Measurements from ENCODE around the gene SVEP1.

SVEP1 gene

GRCh38 chr9:110520120-110520701, 59.3 kb downstream of the SVEP1 start:
- no peak for DNase-seq

GRCh38 chr9:110517483-110517882, 62.1 kb downstream of the SVEP1 start:
- DNase-seq = no peak

- no peak for DNase-seq
These were observed 64.6 kb downstream of the SVEP1 start for GRCh38 chr9:110514897-110515296.

- no peak for DNase-seq
These were observed 66.7 kb downstream of the SVEP1 start for GRCh38 chr9:110512817-110513216.

- no peak for DNase-seq
These were observed 69.7 kb downstream of the SVEP1 start for GRCh38 chr9:110509792-110510191.

GRCh38 chr9:110502842-110503241, 76.7 kb downstream of the SVEP1 start:
- no peak for DNase-seq

- DNase-seq = no peak
These were observed 79.9 kb downstream of the SVEP1 start for GRCh38 chr9:110499608-110500007.

- DNase-seq = no peak
These were observed 92.3 kb downstream of the SVEP1 start for GRCh38 chr9:110487196-110487595.

GRCh38 chr9:110486218-110486617, 93.3 kb downstream of the SVEP1 start:
- no peak for DNase-seq

- DNase-seq = no peak
These were observed 100.1 kb downstream of the SVEP1 start for GRCh38 chr9:110479481-110479880.

GRCh38 chr9:110476251-110476650, 103.3 kb downstream of the SVEP1 start:
- DNase-seq = no peak

- no peak for DNase-seq
These were observed 107.4 kb downstream of the SVEP1 start for GRCh38 chr9:110472111-110472510.

GRCh38 chr9:110468950-110469349, 110.6 kb downstream of the SVEP1 start:
- DNase-seq = no peak

GRCh38 chr9:110465190-110465589, 114.4 kb downstream of the SVEP1 start:
- DNase-seq = no peak

GRCh38 chr9:110464321-110464720, 115.2 kb downstream of the SVEP1 start:
- DNase-seq = no peak

- DNase-seq = no peak
These were observed 116.0 kb downstream of the SVEP1 start for GRCh38 chr9:110463499-110463898.

GRCh38 chr9:110457245-110457644, 122.3 kb downstream of the SVEP1 start:
- no peak for DNase-seq

- DNase-seq = no peak
These were observed 122.9 kb downstream of the SVEP1 start for GRCh38 chr9:110456681-110457080.

- DNase-seq = no peak
These were observed 123.7 kb downstream of the SVEP1 start for GRCh38 chr9:110455860-110456259.

- no peak for DNase-seq
These were observed 127.2 kb downstream of the SVEP1 start for GRCh38 chr9:110452227-110452801.

- peak; percentile 42 for DNase-seq
These were observed 127.8 kb downstream of the SVEP1 start for GRCh38 chr9:110451726-110452125.

- DNase-seq = no peak
These were observed 132.1 kb downstream of the SVEP1 start for GRCh38 chr9:110447476-110447875.

- no peak for DNase-seq
These were observed 133.4 kb downstream of the SVEP1 start for GRCh38 chr9:110446171-110446570.

- no peak for DNase-seq
These were observed 134.6 kb downstream of the SVEP1 start for GRCh38 chr9:110444911-110445310.

- DNase-seq = no peak
These were observed 135.7 kb downstream of the SVEP1 start for GRCh38 chr9:110443866-110444220.

Measured in NCI-H446 treated with DMSO at 0.1 percent for 48 hours (cell line).